A673 (cell line): ENCODE results near the gene HRH1.

Source experiments
- EZH2 ChIP-seq: fragments of 200-600 bp; sonication (generic); IDR thresholded peaks from 2 replicates; pipeline ENCODE4 v1.6.1; 2017; ENCODE audit warnings: borderline replicate concordance, low read depth, mild to moderate bottlenecking, mixed read lengths, antibody characterized with exemption, low read length; ENCODE audit not compliant: poor library complexity, severe bottlenecking
- TF ChIP-seq, protein P1 (sequence below): fragments of 300-800, 200-600 bp; sonication (generic); conservative IDR thresholded peaks from 2 replicates; pipeline ENCODE4 v1.5.1; 2017; ENCODE audit warnings: low read depth, mild to moderate bottlenecking, antibody characterized with exemption, low read length, moderate library complexity, mixed read lengths

DNA sequence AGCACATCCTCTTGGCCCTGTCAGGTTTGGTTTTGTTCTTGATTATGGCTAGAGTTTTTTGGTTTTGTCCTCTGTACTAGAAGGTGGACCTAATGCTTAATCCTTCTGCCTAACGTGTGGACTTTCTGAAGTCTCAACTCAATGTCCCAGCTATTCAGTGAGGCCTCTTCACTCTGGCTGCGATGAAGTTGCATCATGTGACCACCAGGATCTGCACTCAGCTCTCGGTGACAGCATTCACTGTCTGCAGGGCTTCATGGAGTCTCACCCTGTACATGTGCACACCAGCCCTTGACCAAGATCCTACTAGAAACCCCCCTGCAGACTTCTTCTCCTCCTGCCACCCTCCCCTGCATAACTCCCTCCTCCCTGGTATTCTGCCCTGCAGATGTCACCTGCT is 38.7 kb upstream of the HRH1 start:
- TF ChIP-seq, protein P1, sequence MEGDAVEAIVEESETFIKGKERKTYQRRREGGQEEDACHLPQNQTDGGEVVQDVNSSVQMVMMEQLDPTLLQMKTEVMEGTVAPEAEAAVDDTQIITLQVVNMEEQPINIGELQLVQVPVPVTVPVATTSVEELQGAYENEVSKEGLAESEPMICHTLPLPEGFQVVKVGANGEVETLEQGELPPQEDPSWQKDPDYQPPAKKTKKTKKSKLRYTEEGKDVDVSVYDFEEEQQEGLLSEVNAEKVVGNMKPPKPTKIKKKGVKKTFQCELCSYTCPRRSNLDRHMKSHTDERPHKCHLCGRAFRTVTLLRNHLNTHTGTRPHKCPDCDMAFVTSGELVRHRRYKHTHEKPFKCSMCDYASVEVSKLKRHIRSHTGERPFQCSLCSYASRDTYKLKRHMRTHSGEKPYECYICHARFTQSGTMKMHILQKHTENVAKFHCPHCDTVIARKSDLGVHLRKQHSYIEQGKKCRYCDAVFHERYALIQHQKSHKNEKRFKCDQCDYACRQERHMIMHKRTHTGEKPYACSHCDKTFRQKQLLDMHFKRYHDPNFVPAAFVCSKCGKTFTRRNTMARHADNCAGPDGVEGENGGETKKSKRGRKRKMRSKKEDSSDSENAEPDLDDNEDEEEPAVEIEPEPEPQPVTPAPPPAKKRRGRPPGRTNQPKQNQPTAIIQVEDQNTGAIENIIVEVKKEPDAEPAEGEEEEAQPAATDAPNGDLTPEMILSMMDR = no peak
- TF ChIP-seq EZH2 = no peak
